Tibial nerve (tissue), 3 donors: ENCODE data around the gene TFAP2D.

Source experiments
- CTCF ChIP-seq, 5 experiments: fragments of 200-600 bp in 3 of 5; fragments of 450-650 bp in 2 of 5; sonication (generic) in 3 of 5; IDR thresholded peaks; one replicate each; pipeline ENCODE4 v1.5.1; 2016 to 2019; ENCODE audit warnings: antibody characterized with exemption in 5 of 5, mild to moderate bottlenecking in 3 of 5, moderate library complexity in 2 of 5
- POLR2A ChIP-seq, 2 donors: fragments of 450-650 bp; IDR thresholded peaks; one replicate each; pipeline ENCODE4 v1.6.1; 2017; ENCODE audit warnings: antibody characterized with exemption in 2 of 2, mild to moderate bottlenecking in 2 of 2, moderate library complexity in 2 of 2

- TF ChIP-seq CTCF (IDR thresholded peaks at IDR 0.05): no peak
- no peak for TF ChIP-seq POLR2A (IDR thresholded peaks at IDR 0.05)
Measured at GRCh38 chr6:50706575-50706974, 6.8 kb upstream of the TFAP2D start.
